Suppressor macrophage treated with lipopolysaccharide for 4 hours (primary cell): ENCODE results near the gene RSPRY1.

ENCODE experiments used
- DNase-seq: peaks from one replicate; pipeline ENCODE4 v3.0.0-alpha.2; 2020

Gene RSPRY1

GRCh38 chr16:57152096-57153093 lies 33.7 kb upstream of the RSPRY1 start:
- DNase-seq: no peak

DNA sequence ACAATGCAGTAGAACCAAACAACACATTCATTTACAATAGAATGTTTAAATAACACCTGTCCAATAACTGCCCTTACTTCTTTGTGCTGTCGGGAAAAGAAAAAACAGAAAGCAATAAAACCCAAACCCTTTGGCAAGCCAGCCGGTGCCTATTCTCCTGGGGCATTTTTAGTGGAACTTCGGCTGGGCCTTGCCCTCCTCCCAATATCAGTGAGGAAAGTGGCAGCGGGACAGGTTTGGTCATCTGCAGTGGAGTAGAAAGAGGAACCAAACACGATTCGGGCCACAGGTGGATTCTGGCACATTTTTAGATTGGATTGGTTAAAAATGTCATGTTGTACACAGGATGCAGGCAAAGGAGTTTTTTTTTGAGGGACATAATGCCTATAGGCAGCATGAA lies 32.3 kb upstream of the RSPRY1 start:
- no peak for DNase-seq

DNA sequence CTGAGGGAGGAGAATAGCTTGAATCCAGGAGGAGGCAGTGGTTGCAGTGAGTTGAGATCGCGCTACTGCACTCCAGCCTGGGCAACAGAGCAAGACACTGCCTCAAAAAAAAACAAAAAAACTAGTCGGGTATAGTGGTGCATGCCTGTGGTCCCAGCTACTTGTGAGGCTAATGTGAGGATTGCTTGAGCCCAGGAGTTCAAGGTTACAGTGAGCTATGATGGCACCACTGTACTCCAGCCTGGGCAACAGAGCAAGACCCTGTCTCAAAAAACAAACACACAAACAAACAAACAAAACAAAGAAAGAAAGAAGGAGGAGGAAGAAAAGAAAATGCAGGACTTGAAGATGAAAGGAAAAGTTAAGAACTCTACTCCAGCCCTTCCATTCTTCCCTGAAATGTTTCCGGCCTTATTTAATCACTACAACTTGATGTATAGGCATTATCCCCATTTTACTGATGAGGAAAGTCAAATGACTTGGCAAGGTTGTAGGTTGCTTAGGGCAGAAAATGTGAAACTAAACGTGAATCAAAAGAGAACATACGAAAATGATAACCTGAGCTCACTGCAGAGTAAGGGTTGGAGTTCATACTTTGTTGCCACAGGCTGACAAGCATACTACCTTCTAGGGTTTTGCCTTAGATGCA lies 30.3 kb upstream of the RSPRY1 start:
- no peak for DNase-seq

DNA sequence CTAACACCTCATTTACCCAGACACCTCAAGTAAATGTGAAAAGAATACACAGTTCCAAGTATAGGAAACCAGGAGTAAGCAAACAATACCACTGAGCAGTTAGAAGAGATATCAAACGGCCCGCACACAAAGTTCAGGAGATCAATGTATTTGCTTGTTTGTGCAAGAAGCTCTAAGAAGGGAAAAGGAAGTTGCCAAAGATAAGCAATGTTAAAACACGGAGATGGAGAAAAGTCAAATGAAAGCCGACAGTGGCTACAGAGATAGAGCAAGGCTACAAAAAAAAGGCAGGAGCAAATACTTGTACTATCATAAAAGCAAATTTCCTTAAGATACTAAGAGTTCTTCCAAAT lies 29.8 kb upstream of the RSPRY1 start:
- no peak for DNase-seq

- DNase-seq: no peak
Measured at GRCh38 chr16:57157533-57157932, 28.6 kb upstream of the RSPRY1 start.

GRCh38 chr16:57159447-57159846 lies 26.7 kb upstream of the RSPRY1 start:
- no peak for DNase-seq

DNA sequence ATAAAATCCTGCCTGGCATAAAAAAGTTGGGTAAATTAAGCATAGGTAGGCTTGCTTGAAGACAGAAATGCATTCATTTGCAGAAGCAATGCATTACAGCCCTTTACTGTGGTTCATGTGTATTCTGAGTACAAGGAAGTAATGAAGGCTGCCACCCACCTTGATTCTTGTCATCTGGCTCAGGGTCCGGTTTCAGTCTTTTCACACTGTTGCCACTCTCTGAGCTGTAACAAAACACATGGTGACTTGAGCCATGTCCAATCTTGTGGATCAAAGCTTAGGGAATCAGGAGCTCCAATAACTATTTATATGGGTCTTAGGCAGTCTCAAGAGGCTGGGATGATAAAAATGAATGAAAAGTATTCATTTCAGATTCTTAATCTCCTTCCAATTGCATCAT lies 22.3 kb upstream of the RSPRY1 start:
- DNase-seq: no peak

DNA sequence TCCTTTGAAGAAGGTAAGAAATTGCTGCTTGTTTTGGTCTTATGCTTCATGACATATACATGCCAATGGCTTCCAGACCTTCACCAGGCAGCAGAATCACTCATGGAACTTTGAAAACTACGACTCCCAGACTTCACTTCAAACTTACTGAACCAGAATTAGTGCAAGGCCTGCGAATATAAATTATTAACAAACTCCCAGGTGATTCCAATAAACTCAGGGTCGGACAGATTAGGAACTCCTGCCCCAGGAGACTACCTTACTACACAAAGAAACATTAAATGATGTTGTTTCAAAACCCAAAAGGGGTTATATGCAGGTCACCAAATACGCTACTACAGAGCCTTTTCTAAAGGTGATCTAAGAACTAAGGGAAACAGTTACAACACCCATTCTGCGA lies 20.6 kb upstream of the RSPRY1 start:
- no peak for DNase-seq

- DNase-seq: peak; percentile 13
Measured at GRCh38 chr16:57165938-57166337, 20.2 kb upstream of the RSPRY1 start.

- peak; percentile 37 for DNase-seq
Measured at GRCh38 chr16:57166451-57166850, 19.7 kb upstream of the RSPRY1 start.

- peak; percentile 92 for DNase-seq
Measured at GRCh38 chr16:57166951-57167350, 19.2 kb upstream of the RSPRY1 start.

GRCh38 chr16:57167538-57167937 lies 18.6 kb upstream of the RSPRY1 start:
- no peak for DNase-seq

GRCh38 chr16:57167953-57168352 lies 18.2 kb upstream of the RSPRY1 start:
- peak; percentile 80 for DNase-seq

DNA sequence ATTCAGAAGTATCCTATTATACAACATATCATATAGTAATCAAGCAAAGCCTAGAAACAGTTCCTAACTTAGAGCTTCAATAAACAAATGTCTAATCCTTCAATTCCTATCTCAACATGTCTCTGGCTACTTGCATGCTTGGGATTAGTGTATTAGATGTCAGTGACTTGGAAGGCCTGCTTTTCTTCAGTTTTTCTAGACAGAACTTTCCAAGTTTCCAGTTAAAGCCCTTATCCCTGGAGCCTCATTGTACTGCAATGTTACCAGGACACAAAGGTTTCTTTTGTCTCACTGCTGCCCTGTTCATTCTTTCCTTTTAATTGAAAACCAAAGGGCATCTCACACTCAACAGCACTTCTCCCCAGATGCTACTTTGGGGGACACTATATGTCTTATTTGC lies 16.8 kb upstream of the RSPRY1 start:
- DNase-seq: no peak

DNA sequence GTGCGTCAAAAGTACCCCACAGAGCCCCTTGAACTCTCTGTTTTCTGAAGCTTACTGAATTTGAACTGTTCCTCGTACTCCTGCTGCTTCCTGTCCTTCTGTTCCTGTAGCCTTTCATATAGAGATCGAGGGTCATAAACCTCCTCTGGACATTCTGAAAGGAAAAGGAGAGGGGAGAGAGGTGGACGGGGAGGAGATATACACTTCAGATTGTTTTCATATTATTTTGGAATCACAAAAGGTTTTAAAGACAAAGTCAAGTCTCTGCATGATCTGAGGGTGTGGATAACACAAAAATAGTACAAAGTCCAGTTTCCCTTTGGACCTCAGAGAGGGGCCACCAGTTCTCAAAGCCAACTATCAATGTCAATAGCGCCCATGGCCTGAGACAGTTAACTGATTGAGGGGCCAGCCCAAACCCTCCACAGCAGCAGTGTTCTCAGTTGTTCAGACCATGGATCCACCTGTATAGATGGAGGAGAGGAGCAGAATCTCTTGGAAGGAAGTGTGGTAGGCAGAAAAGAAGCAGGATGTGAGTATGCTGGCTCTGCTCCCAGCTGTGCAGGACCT lies 13.3 kb upstream of the RSPRY1 start:
- no peak for DNase-seq

DNA sequence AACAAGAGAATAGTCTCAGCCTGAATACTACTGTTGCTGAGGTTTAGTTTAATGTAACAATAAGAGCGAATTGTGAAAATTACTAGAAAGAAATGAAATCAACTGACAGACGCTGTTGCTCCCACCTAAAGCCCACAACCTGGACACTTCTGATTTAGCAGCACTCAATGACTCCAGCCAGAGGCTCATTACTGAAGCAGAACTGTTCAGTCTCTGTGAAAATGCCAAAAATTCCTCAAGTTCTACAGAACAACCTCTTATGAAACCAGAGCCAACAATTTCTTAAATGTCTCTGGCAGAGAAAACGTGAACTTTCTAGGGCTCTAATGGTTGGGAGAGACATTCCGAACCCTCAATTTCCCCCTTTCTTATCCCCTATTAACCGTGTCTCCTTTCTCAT lies 10.2 kb upstream of the RSPRY1 start:
- no peak for DNase-seq

- DNase-seq: no peak
Measured at GRCh38 chr16:57178196-57178595, 7.9 kb upstream of the RSPRY1 start.

DNA sequence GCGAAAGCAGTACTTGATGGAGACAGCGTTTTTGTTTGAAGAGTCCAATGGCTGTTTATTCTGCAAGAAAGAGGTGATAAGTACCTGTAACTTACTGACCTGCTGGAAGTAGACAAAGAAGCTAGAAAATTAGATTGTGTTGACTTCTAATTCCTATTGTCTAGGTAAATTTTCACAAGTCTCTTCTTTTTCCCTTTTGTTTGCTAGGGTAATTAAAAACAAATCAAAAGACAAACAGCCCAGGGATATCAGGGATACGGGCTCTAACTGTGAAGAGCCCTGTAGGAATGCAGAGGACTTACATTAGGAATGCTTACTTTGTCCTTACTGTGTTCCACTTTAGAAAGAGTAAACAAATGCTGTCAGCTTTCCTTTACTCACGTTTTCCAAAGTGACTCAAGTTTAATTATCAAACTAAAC lies 7.3 kb upstream of the RSPRY1 start:
- no peak for DNase-seq

- DNase-seq: no peak
Measured at GRCh38 chr16:57179215-57179828, 6.8 kb upstream of the RSPRY1 start.

DNA sequence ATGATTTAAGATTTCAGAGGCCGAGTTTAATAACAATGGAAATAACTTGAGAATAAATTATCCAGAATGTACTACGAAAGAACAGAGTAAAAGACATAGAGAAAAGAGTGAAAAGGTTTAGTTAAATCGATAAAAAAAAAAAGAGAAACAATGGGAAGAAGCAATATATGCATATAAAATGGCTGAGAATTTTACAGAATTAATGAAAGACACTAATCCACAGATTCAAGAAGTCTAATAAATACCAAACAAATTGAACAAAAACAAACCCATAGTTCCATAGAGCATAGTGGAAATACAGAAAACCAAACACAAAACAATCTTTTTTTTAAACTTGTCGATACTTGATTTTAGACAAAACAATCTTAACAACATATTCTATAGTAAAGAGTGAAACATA lies 2.0 kb upstream of the RSPRY1 start:
- DNase-seq: no peak

GRCh38 chr16:57184887-57185445 lies 1.2 kb upstream of the RSPRY1 start:
- DNase-seq: no peak

- peak; percentile 48 for DNase-seq
Measured at GRCh38 chr16:57185446-57185944, 634 bp upstream of the RSPRY1 start.
